ENCODE data around the gene JAZF1. TPM values are rescaled to one million over a fixed set of nuclear protein-coding genes. Genes with fewer than 3 reads are reported as not detected.

Gene JAZF1
- total and polyA plus RNA-seq, 8 donors = 0.58 to 16.7 (median 7.2) TPM

- TF ChIP-seq POLR2AphosphoS5 (IDR thresholded peaks at IDR 0.05) = no peak
- no peak for TF ChIP-seq POLR2A (IDR thresholded peaks at IDR 0.05)
- TF ChIP-seq, protein P1, sequence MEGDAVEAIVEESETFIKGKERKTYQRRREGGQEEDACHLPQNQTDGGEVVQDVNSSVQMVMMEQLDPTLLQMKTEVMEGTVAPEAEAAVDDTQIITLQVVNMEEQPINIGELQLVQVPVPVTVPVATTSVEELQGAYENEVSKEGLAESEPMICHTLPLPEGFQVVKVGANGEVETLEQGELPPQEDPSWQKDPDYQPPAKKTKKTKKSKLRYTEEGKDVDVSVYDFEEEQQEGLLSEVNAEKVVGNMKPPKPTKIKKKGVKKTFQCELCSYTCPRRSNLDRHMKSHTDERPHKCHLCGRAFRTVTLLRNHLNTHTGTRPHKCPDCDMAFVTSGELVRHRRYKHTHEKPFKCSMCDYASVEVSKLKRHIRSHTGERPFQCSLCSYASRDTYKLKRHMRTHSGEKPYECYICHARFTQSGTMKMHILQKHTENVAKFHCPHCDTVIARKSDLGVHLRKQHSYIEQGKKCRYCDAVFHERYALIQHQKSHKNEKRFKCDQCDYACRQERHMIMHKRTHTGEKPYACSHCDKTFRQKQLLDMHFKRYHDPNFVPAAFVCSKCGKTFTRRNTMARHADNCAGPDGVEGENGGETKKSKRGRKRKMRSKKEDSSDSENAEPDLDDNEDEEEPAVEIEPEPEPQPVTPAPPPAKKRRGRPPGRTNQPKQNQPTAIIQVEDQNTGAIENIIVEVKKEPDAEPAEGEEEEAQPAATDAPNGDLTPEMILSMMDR (IDR thresholded peaks at IDR 0.05) = no peak
- no peak for TF ChIP-seq EP300 (IDR thresholded peaks at IDR 0.05)
- intact Hi-C loops (cut with DNase I; ENCODE audit: low total_unique reads) = no loop called here
- Histone ChIP-seq H3K27me3 (no peaks in the 10 kb centered on the region), H3K4me1 (peaks cover 14 to 46% (median 24%) of the 10 kb centered on the region in 4 donors), H3K9me3 (no peaks in the 10 kb centered on the region), H3K27ac (no peak overlapping the region), H3K36me3 (no peaks in the 10 kb centered on the region), H3K4me3 (no peak overlapping the region)
- 89 to 96% (median 92%) methylated on average over 6 of the region's 6 CpGs for WGBS, 5 donors
- no peak for DNase-seq
Measured at GRCh38 chr7:28157076-28157745, 23.4 kb downstream of the JAZF1 start.

- WGBS, 5 donors = 68 to 96% (median 92%) methylated on average over 4 of the region's 4 CpGs
- DNase-seq = no peak
- Histone ChIP-seq H3K27ac (no peak overlapping the region), H3K27me3 (no peaks in the 10 kb centered on the region), H3K36me3 (no peaks in the 10 kb centered on the region), H3K9me3 (no peaks in the 10 kb centered on the region), H3K4me1 (peaks cover 14 to 50% (median 24%) of the 10 kb centered on the region in 4 donors), H3K4me3 (no peak overlapping the region)
- TF ChIP-seq POLR2AphosphoS5 (IDR thresholded peaks at IDR 0.05) (no peak), EP300 (IDR thresholded peaks at IDR 0.05) (no peak), POLR2A (IDR thresholded peaks at IDR 0.05) (no peak)
- TF ChIP-seq, protein P1 (IDR thresholded peaks at IDR 0.05) = no peak
- intact Hi-C loops (cut with DNase I; ENCODE audit: low total_unique reads) = no loop called here
Measured at GRCh38 chr7:28156401-28156800, 24.2 kb downstream of the JAZF1 start.

GRCh38 chr7:28155964-28156363 lies 24.6 kb downstream of the JAZF1 start:
- H3K36me3 ChIP-seq = no peaks in the 10 kb centered on the region
- DNase-seq = no peak
- WGBS, 5 donors = 19 to 41% (median 37%) methylated on average over 3 of the region's 3 CpGs
- H3K4me3 ChIP-seq = no peak overlapping the region
- H3K27me3 ChIP-seq = no peaks in the 10 kb centered on the region
- TF ChIP-seq, protein P1 (IDR thresholded peaks at IDR 0.05) = no peak
- peak in 2 of 3 donors; percentile 37 to 41 for TF ChIP-seq POLR2AphosphoS5 (IDR thresholded peaks at IDR 0.05)
- H3K9me3 ChIP-seq = no peaks in the 10 kb centered on the region
- peaks cover 14 to 50% (median 24%) of the 10 kb centered on the region in 4 donors for H3K4me1 ChIP-seq
- intact Hi-C loops (cut with DNase I; ENCODE audit: low total_unique reads) = no loop called here
- H3K27ac ChIP-seq = no peak overlapping the region

DNA sequence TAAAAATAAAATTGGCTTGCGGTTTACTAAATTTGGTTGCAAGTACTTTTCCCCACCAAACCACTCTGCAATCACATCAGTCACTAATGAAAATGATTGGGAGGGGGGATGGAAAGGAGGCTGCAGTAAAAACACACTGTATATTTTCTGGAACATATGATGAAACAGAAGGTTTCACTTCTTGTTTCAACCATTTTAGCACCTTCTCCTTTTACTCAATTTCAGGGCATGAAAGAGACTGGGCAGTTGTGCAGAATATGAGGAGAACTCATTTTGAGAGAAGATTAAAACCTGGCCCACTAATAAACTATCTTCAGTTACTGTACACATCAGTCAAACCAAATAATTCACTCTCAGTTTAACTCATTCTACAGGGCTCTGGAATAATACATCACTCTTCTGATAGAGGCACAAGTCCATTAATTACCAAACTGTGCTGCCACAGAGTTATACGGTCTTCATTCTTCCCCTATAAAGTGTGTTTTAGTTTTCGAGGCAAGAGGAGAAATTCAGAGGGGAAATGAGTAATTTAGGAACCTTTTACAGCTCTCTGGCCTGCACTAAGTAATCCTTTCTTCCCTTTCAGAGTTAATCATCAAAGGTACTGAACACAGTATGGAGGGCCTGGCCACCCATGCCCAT lies 25.5 kb downstream of the JAZF1 start:
- peak overlapping the region in 1 of 5 donors; percentile 6 for H3K27ac ChIP-seq
- no peak overlapping the region for H3K4me3 ChIP-seq
- TF ChIP-seq POLR2A (IDR thresholded peaks at IDR 0.05) (no peak), POLR2AphosphoS5 (IDR thresholded peaks at IDR 0.05) (no peak), EP300 (IDR thresholded peaks at IDR 0.05) (no peak)
- TF ChIP-seq, protein P1 (IDR thresholded peaks at IDR 0.05) = no peak
- no peaks in the 10 kb centered on the region for H3K9me3 ChIP-seq
- H3K27me3 ChIP-seq = no peaks in the 10 kb centered on the region
- 61 to 80% (median 78%) methylated on average over 3 of the region's 3 CpGs for WGBS, 5 donors
- H3K4me1 ChIP-seq = peaks cover 14 to 50% (median 28%) of the 10 kb centered on the region in 4 donors
- intact Hi-C loops (cut with DNase I; ENCODE audit: low total_unique reads) = no loop called here
- H3K36me3 ChIP-seq = no peaks in the 10 kb centered on the region
- no peak for DNase-seq
